Measurements from ENCODE around the gene PRPF4.
"Not testable (repeated sequence)": the region's sequence is repeated elsewhere in the genome, so short reads cannot be mapped to it uniquely, and the experiment has no call there.

Gene PRPF4

GRCh38 chr9:113267911-113268566 lies 7.4 kb upstream of the PRPF4 start:
- H3K27me3 ChIP-seq (ENCODE audit: control insufficient read depth, insufficient read depth, low read length) = no peaks in the 10 kb centered on the region
- H3K4me3 ChIP-seq (ENCODE audit: low read depth, low read length) = no peak overlapping the region
- H3K4me1 ChIP-seq (ENCODE audit: control insufficient read depth, insufficient read depth, low read length) = no peaks in the 10 kb centered on the region
- H3K9ac ChIP-seq (ENCODE audit: low read depth, low read length) = no peak overlapping the region
- peaks cover 58% of the 10 kb centered on the region for H3K36me3 ChIP-seq (ENCODE audit: control insufficient read depth, insufficient read depth, low read length)
- H3K9me3 ChIP-seq (ENCODE audit: control insufficient read depth, insufficient read depth, low read length) = no peaks in the 10 kb centered on the region
- no peak overlapping the region for H3K27ac ChIP-seq (ENCODE audit: low read depth, low read length)

DNA sequence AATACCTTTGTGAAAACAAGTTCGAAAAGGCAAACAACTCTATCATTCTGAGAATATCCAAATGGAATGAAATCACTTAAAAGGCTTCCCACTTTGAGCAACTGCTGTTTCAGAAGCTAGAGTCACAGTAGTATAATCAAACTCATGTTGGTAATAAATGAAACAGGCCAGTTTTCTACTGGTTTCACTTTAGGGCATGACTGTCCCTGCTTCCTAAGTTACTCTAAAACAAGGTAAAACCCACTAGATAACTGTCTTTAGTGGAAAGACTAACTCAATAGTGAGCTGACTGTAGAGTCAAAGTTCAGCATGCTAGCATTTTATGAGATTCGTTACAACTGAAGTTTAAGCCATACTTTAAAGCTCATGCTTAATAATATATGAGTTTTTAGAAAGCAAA lies 6.1 kb upstream of the PRPF4 start:
- no peak overlapping the region for H3K4me3 ChIP-seq (ENCODE audit: low read depth, low read length)
- peaks cover 4% of the 10 kb centered on the region; the same call in 1 of the 2 replicates for H3K4me1 ChIP-seq (ENCODE audit: control insufficient read depth, insufficient read depth, low read length)
- no peaks in the 10 kb centered on the region for H3K27me3 ChIP-seq (ENCODE audit: control insufficient read depth, insufficient read depth, low read length)
- H3K36me3 ChIP-seq (ENCODE audit: control insufficient read depth, insufficient read depth, low read length) = peaks cover 61% of the 10 kb centered on the region
- no peak overlapping the region for H3K9ac ChIP-seq (ENCODE audit: low read depth, low read length)
- H3K27ac ChIP-seq (ENCODE audit: low read depth, low read length) = no peak overlapping the region
- no peaks in the 10 kb centered on the region for H3K9me3 ChIP-seq (ENCODE audit: control insufficient read depth, insufficient read depth, low read length)

- no peak overlapping the region for H3K4me3 ChIP-seq (ENCODE audit: low read depth, low read length)
- H3K36me3 ChIP-seq (ENCODE audit: control insufficient read depth, insufficient read depth, low read length) = peaks cover 61% of the 10 kb centered on the region
- H3K9ac ChIP-seq (ENCODE audit: low read depth, low read length) = no peak overlapping the region
- H3K27ac ChIP-seq (ENCODE audit: low read depth, low read length) = no peak overlapping the region
- no peaks in the 10 kb centered on the region for H3K9me3 ChIP-seq (ENCODE audit: control insufficient read depth, insufficient read depth, low read length)
- H3K27me3 ChIP-seq (ENCODE audit: control insufficient read depth, insufficient read depth, low read length) = no peaks in the 10 kb centered on the region
- peaks cover 4% of the 10 kb centered on the region; the same call in 1 of the 2 replicates for H3K4me1 ChIP-seq (ENCODE audit: control insufficient read depth, insufficient read depth, low read length)
Observed at GRCh38 chr9:113269871-113270270, 5.6 kb upstream of the PRPF4 start.

DNA sequence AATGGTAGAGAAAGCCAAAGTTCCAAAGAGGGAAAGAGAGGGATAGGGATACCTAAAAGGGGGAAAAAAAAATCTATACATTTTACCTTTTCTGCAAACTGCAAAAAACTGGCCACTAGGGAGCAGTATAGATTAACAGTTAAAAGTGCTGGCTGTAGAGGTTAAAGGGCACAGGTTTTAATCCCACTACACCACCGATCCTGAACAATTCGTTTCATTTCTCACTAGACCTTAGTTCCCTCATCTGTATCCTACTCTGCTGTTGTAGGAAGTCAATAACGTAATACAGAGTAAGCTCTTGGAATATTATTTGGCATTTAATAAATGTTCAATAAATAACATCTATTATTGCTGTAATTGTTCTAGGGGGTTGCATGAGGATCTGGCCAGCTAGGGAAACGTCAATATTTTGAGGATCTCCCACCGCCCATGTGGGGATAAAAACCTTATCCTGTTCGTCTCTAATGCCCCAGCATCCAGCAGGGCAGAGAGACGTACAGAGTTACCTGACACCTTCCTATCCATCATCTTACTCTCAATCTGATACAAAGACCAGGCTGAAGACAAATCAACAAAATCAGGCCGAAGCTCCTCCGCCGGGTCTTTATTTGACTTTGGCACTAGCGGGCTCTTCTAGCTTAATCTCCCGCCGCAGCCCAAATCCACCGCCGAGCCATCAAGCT lies 843 bp upstream of the PRPF4 start:
- Histone ChIP-seq H3K27me3 (ENCODE audit: control insufficient read depth, insufficient read depth, low read length) (no peaks in the 10 kb centered on the region), H3K27ac (ENCODE audit: low read depth, low read length) (peak overlapping the region; percentile 89), H3K36me3 (ENCODE audit: control insufficient read depth, insufficient read depth, low read length) (peaks cover 63% of the 10 kb centered on the region), H3K9me3 (ENCODE audit: control insufficient read depth, insufficient read depth, low read length) (no peaks in the 10 kb centered on the region), H3K9ac (ENCODE audit: low read depth, low read length) (peak overlapping the region; percentile 86), H3K4me1 (ENCODE audit: control insufficient read depth, insufficient read depth, low read length) (peaks cover 9% of the 10 kb centered on the region; the same call in 1 of the 2 replicates), H3K4me3 (ENCODE audit: low read depth, low read length) (peak overlapping the region; percentile 89)

GRCh38 chr9:113278840-113279239 lies 3.4 kb downstream of the PRPF4 start:
- H3K9me3 ChIP-seq (ENCODE audit: control insufficient read depth, insufficient read depth, low read length) = no peaks in the 10 kb centered on the region
- no peaks in the 10 kb centered on the region for H3K27me3 ChIP-seq (ENCODE audit: control insufficient read depth, insufficient read depth, low read length)
- peaks cover 68% of the 10 kb centered on the region for H3K36me3 ChIP-seq (ENCODE audit: control insufficient read depth, insufficient read depth, low read length)
- H3K9ac ChIP-seq (ENCODE audit: low read depth, low read length) = no peak overlapping the region
- peaks cover 9% of the 10 kb centered on the region; the same call in 1 of the 2 replicates for H3K4me1 ChIP-seq (ENCODE audit: control insufficient read depth, insufficient read depth, low read length)
- no peak overlapping the region for H3K4me3 ChIP-seq (ENCODE audit: low read depth, low read length)
- H3K27ac ChIP-seq (ENCODE audit: low read depth, low read length) = no peak overlapping the region

DNA sequence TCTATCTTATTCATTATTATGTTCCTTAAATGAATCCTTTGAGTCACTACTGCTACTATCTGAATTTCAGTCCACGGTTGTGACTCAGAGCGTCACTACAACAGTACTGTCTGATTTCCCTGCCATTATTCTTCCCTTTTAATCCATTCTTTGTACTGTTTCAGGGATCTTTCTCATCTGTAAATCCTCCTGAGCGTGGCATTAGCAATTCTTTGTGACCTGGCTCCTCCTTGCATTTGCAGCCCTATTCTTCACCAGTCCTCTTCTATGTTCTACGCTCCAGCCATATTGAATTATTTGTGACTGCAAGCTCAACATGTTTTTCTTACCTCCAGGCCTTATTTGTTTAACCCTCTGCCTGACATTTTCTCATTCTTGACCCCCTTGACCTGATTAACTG lies 5.9 kb downstream of the PRPF4 start:
- H3K4me3 ChIP-seq (ENCODE audit: low read depth, low read length) = no peak overlapping the region
- H3K27me3 ChIP-seq (ENCODE audit: control insufficient read depth, insufficient read depth, low read length) = no peaks in the 10 kb centered on the region
- no peak overlapping the region for H3K27ac ChIP-seq (ENCODE audit: low read depth, low read length)
- peaks cover 90% of the 10 kb centered on the region for H3K36me3 ChIP-seq (ENCODE audit: control insufficient read depth, insufficient read depth, low read length)
- no peak overlapping the region for H3K9ac ChIP-seq (ENCODE audit: low read depth, low read length)
- no peaks in the 10 kb centered on the region for H3K9me3 ChIP-seq (ENCODE audit: control insufficient read depth, insufficient read depth, low read length)
- H3K4me1 ChIP-seq (ENCODE audit: control insufficient read depth, insufficient read depth, low read length) = 0 out of 2 replicates have a peak, but pooled peaks cover 1% of the 10 kb centered on the region

GRCh38 chr9:113289091-113289490 lies 13.6 kb downstream of the PRPF4 start:
- no peak overlapping the region for H3K27ac ChIP-seq (ENCODE audit: low read depth, low read length)
- H3K9me3 ChIP-seq (ENCODE audit: control insufficient read depth, insufficient read depth, low read length) = no peaks in the 10 kb centered on the region
- H3K27me3 ChIP-seq (ENCODE audit: control insufficient read depth, insufficient read depth, low read length) = no peaks in the 10 kb centered on the region
- H3K9ac ChIP-seq (ENCODE audit: low read depth, low read length) = no peak overlapping the region
- no peaks in the 10 kb centered on the region for H3K4me1 ChIP-seq (ENCODE audit: control insufficient read depth, insufficient read depth, low read length)
- peaks cover 95% of the 10 kb centered on the region for H3K36me3 ChIP-seq (ENCODE audit: control insufficient read depth, insufficient read depth, low read length)
- no peak overlapping the region for H3K4me3 ChIP-seq (ENCODE audit: low read depth, low read length)

DNA sequence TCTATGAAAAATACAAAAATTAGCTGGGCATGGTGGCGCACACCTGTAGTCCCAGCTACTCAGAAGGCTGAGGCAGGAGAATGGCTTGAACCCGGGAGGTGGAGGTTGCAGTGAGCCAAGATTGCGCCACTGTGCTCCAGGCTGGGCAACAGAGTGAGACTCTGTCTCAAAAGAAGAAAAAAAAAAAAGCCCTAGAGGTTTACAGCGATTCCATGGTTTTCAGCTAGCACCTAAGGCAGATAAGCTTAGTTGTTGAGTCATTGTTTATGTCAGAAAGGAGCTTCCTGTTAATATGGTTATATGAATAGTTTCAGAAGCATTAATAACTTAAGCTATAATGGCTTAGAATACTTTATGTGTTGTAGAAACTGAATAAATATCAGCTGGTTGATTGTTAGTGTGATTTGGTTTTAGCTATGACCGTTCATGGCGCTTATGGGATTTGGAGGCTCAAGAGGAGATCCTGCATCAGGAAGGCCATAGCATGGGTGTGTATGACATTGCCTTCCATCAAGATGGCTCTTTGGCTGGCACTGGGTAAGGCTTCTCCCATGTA lies 14.7 kb downstream of the PRPF4 start:
- no peaks in the 10 kb centered on the region for H3K27me3 ChIP-seq (ENCODE audit: control insufficient read depth, insufficient read depth, low read length)

DNA sequence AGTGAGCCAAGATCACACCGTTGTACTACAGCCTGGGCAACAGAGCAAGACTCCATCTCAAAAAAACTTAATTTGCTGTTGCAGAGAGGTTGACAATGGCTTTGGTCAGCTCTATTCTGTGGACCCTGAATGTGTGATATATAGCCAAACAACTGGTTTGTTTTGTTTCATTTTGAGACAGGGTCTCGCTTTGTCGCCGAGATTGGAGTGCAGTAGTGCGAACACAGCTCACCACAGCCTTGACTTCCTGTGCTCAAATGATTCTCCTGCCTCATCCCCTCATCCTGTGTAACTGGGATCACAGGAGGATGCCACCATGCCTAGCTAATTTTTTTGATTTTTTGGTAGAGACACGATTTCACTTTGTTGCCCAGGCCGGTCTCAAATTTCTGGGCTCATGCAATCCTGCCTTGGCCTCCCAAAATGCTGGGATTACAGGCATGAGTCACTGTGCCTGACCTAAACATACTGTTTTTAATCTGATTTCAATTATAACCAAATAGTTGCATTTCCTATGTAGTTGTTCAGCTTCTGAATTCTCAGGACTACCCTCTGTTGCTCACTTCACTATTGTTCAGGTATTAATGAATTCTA lies 17.9 kb downstream of the PRPF4 start:
- Histone ChIP-seq H3K27me3 (ENCODE audit: control insufficient read depth, insufficient read depth, low read length) (no peaks in the 10 kb centered on the region), H3K4me3 (ENCODE audit: low read depth, low read length) (no peak overlapping the region), H3K9ac (ENCODE audit: low read depth, low read length) (no peak overlapping the region), H3K9me3 (ENCODE audit: control insufficient read depth, insufficient read depth, low read length) (no peaks in the 10 kb centered on the region), H3K27ac (ENCODE audit: low read depth, low read length) (no peak overlapping the region), H3K36me3 (ENCODE audit: control insufficient read depth, insufficient read depth, low read length) (peaks cover 58% of the 10 kb centered on the region), H3K4me1 (ENCODE audit: control insufficient read depth, insufficient read depth, low read length) (no peaks in the 10 kb centered on the region)

More for the DNA sequence above, 14.7 kb downstream of the PRPF4 start:
- H3K36me3 ChIP-seq (ENCODE audit: control insufficient read depth, insufficient read depth, low read length) = peaks cover 86% of the 10 kb centered on the region
- no peak overlapping the region for H3K27ac ChIP-seq (ENCODE audit: low read depth, low read length)
- H3K9me3 ChIP-seq (ENCODE audit: control insufficient read depth, insufficient read depth, low read length) = no peaks in the 10 kb centered on the region
- no peaks in the 10 kb centered on the region for H3K4me1 ChIP-seq (ENCODE audit: control insufficient read depth, insufficient read depth, low read length)
- H3K9ac ChIP-seq (ENCODE audit: low read depth, low read length) = no peak overlapping the region
- H3K4me3 ChIP-seq (ENCODE audit: low read depth, low read length) = no peak overlapping the region

DNA sequence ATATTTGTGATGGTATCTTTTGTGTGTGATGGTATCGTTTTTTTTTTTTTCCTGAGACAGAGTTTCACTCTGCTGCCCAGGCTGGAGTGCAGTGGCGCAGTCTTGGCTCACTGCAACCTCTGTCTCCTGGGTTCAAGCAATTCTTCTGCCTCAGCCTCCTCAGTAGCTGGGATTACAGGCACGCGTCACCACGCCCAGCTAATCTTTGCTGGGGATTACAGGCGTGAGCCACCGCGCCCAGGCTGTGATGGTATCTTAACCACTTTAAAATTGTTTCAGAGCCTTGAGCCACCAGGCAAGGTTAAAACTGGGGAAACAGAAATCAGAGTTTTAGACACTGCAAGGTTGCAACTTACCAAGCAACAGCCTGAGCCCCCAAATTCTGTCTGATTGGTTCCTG lies 20.8 kb downstream of the PRPF4 start:
- H3K27ac ChIP-seq (ENCODE audit: low read depth, low read length); H3K4me1 ChIP-seq (ENCODE audit: control insufficient read depth, insufficient read depth, low read length); H3K9me3 ChIP-seq (ENCODE audit: control insufficient read depth, insufficient read depth, low read length); H3K9ac ChIP-seq (ENCODE audit: low read depth, low read length); H3K27me3 ChIP-seq (ENCODE audit: control insufficient read depth, insufficient read depth, low read length); H3K4me3 ChIP-seq (ENCODE audit: low read depth, low read length): not testable (repeated sequence)
- H3K36me3 ChIP-seq (ENCODE audit: control insufficient read depth, insufficient read depth, low read length) = peaks cover 30% of the 10 kb centered on the region
